ENCODE data around the gene ABR. TPM values are rescaled to one million over a fixed set of nuclear protein-coding genes. Genes with fewer than 3 reads are reported as not detected.
"Not testable (repeated sequence)": the region's sequence is repeated elsewhere in the genome, so short reads cannot be mapped to it uniquely, and the experiment has no call there.

Gene ABR
- total RNA-seq, 1 experiment from 2014 or later = 42.2 TPM

GRCh38 chr17:1201132-1201702, 21.4 kb upstream of the ABR start:
- DNase-seq (ENCODE audit: low read depth) = no peak

GRCh38 chr17:1199271-1199743, 19.5 kb upstream of the ABR start:
- not testable (repeated sequence) for DNase-seq (ENCODE audit: low read depth)

GRCh38 chr17:1197781-1198490, 18.2 kb upstream of the ABR start:
- DNase-seq (ENCODE audit: low read depth) = peak; percentile 41

GRCh38 chr17:1197379-1197778, 17.6 kb upstream of the ABR start:
- DNase-seq (ENCODE audit: low read depth) = no peak

- no peak for DNase-seq (ENCODE audit: low read depth)
Measured at GRCh38 chr17:1196946-1197345, 17.2 kb upstream of the ABR start.

GRCh38 chr17:1192911-1193699, 13.3 kb upstream of the ABR start:
- no peak for DNase-seq (ENCODE audit: low read depth)

- peak; percentile 93 for DNase-seq (ENCODE audit: low read depth)
Measured at GRCh38 chr17:1190751-1191331, 11.1 kb upstream of the ABR start.

- peak; percentile 71 for DNase-seq (ENCODE audit: low read depth)
Measured at GRCh38 chr17:1188812-1189504, 9.2 kb upstream of the ABR start.

- peak; percentile 82 for DNase-seq (ENCODE audit: low read depth)
Measured at GRCh38 chr17:1186923-1187771, 7.4 kb upstream of the ABR start.

GRCh38 chr17:1186214-1186820, 6.5 kb upstream of the ABR start:
- DNase-seq (ENCODE audit: low read depth) = peak; percentile 45

GRCh38 chr17:1183171-1183873, 3.5 kb upstream of the ABR start:
- DNase-seq (ENCODE audit: low read depth) = no peak

GRCh38 chr17:1182811-1183170, 3.0 kb upstream of the ABR start:
- no peak for DNase-seq (ENCODE audit: low read depth)

- no peak for DNase-seq (ENCODE audit: low read depth)
Measured at GRCh38 chr17:1181753-1182137, 2.0 kb upstream of the ABR start.

GRCh38 chr17:1180958-1181752, 1.4 kb upstream of the ABR start:
- no peak for DNase-seq (ENCODE audit: low read depth)

GRCh38 chr17:1179112-1179817, 516 bp downstream of the ABR start:
- DNase-seq (ENCODE audit: low read depth) = no peak

GRCh38 chr17:1177016-1177700, 2.6 kb downstream of the ABR start:
- DNase-seq (ENCODE audit: low read depth) = peak; percentile 29

- no peak for DNase-seq (ENCODE audit: low read depth)
Measured at GRCh38 chr17:1174263-1174880, 5.4 kb downstream of the ABR start.

Data from RPMI7951 (cell line).